Caco-2 (cell line): ENCODE results near the gene REC114. TPM values are rescaled to one million over a fixed set of nuclear protein-coding genes. Genes with fewer than 3 reads are reported as not detected.

Experiments used
- BruUV-seq: library from RNA; stranded (reverse); fragments of 400-500 nt; replicated peaks from 2 replicates; lab custom pipeline; 2021; lab: Mats Ljungman, UMichigan
- CTCF ChIA-PET: fragments of 300-600 bp; sonication (Branson Sonifier 250); formaldehyde crosslinking; loops from one replicate; lab custom pipeline; 2022; ENCODE audit warnings: antibody characterized with exemption; lab: Charles Lee
- POLR2A ChIA-PET: fragments of 300-600 bp; sonication (Branson Sonifier 250); formaldehyde crosslinking; loops from one replicate; lab custom pipeline; 2022; ENCODE audit warnings: antibody characterized with exemption; lab: Charles Lee
- DNase-seq, 2 experiments: peaks; one replicate each; pipeline versions ENCODE4 v3.0.0 to v3.0.0-alpha.2; 2020 to 2022
- H3K27me3 ChIP-seq: replicated peaks from 2 replicates; pipeline ENCODE4 v1.6.0; 2011; ENCODE audit warnings: low read length; ENCODE audit not compliant: control insufficient read depth, insufficient read depth
- H3K36me3 ChIP-seq: 2 replicates; pipeline ENCODE4 v1.5.1; 2011; ENCODE audit warnings: low read length; ENCODE audit not compliant: control insufficient read depth, insufficient read depth
- H3K4me1 ChIP-seq: fragments of 250-450 bp; sonication (Bioruptor Pico); 2 replicates; pipeline ENCODE4 v1.5.1; 2020; ENCODE audit warnings: mild to moderate bottlenecking
- H3K4me3 ChIP-seq: 2 replicates; pipeline ENCODE4 v1.5.1; 2011; ENCODE audit warnings: low read depth, mild to moderate bottlenecking, control low read depth, low read length
- H3K9me3 ChIP-seq: fragments of 250-450 bp; sonication (Bioruptor Pico); 2 replicates; pipeline ENCODE4 v1.5.1; 2020; ENCODE audit warnings: mild to moderate bottlenecking, moderate library complexity
- H3K27ac Mint-ChIP-seq: one replicate; pipeline ENCODE4 v1.8.0; 2022; ENCODE audit warnings: mixed read lengths; ENCODE audit not compliant: unreplicated experiment
- H3K27me3 Mint-ChIP-seq: one replicate; pipeline ENCODE4 v1.8.0; 2022; ENCODE audit warnings: mixed read lengths; ENCODE audit not compliant: insufficient read depth, unreplicated experiment
- H3K36me3 Mint-ChIP-seq: one replicate; pipeline ENCODE4 v1.8.0; 2022; ENCODE audit warnings: mild to moderate bottlenecking, mixed read lengths; ENCODE audit not compliant: insufficient read depth, unreplicated experiment
- H3K4me1 Mint-ChIP-seq: one replicate; pipeline ENCODE4 v1.8.0; 2022; ENCODE audit warnings: low read depth, mixed read lengths; ENCODE audit not compliant: unreplicated experiment
- H3K4me3 Mint-ChIP-seq: one replicate; pipeline ENCODE4 v1.8.0; 2022; ENCODE audit warnings: mild to moderate bottlenecking, moderate library complexity, mixed read lengths; ENCODE audit not compliant: unreplicated experiment
- H3K9me3 Mint-ChIP-seq: one replicate; pipeline ENCODE4 v1.8.0; 2022; ENCODE audit warnings: mixed read lengths; ENCODE audit not compliant: unreplicated experiment
- intact Hi-C: fragments of 100-400 bp; cut with micrococcal nuclease; formaldehyde crosslinking; loops from one replicate; pipeline ENCODE4 v1.10.0; 2022; ENCODE audit not compliant: unreplicated experiment
- total RNA-seq: library from RNA; stranded (reverse); gene quantifications from 2 replicates; pipeline ENCODE4 v1.2.3, GENCODE V29; 2022
- TF ChIP-seq, protein P1 (sequence below), 2 experiments: fragments of 200-600 bp in 1 of 2; IDR thresholded peaks; 1 replicate in 1 of 2; 2 replicates in 1 of 2; pipeline versions ENCODE4 v1.5.1 to v1.8.0; 2011 to 2022; ENCODE audit warnings: antibody characterized with exemption in 1 of 2, control low read depth in 1 of 2, inconsistent platforms in 1 of 2, low read depth in 1 of 2, low read length in 1 of 2, mild to moderate bottlenecking in 1 of 2, moderate library complexity in 1 of 2; ENCODE audit not compliant: insufficient read depth in 1 of 2, severe bottlenecking in 1 of 2, unreplicated experiment in 1 of 2

Gene REC114
- total RNA-seq, 1 experiment from 2014 or later = not detected

DNA sequence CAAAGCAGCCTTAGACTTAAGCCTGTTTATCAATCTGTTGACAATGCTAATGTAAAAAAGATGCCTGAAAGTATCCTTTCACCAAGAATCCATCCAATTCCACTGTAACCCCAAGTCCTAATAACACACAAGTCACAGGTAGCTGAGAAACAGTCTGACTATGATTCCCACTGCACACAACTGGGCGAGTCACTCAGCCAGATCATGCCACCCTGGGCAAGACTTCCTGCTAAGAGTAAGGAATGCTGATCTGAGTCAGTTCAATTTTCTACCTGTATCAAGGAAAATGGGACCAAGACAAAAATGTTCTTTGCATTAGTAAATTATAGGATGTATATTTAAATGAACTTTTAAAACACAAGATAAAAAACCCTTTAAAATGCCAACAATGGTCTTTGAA lies 157.0 kb downstream of the REC114 start:
- no peaks in the 10 kb centered on the region for H3K9me3 ChIP-seq
- BruUV-seq = no TSS peak
- Mint-ChIP-seq H3K4me3 (no peak overlapping the region), H3K27ac (no peak overlapping the region), H3K9me3 (no peaks in the 10 kb centered on the region), H3K4me1 (peaks cover 12% of the 10 kb centered on the region), H3K36me3 (peaks cover 7% of the 10 kb centered on the region), H3K27me3 (no peaks in the 10 kb centered on the region)
- no peak for DNase-seq
- peaks cover 22% of the 10 kb centered on the region for H3K4me1 ChIP-seq
- no peaks in the 10 kb centered on the region for H3K36me3 ChIP-seq
- CTCF ChIA-PET = no interaction called here
- H3K4me3 ChIP-seq = no peak overlapping the region
- H3K27me3 ChIP-seq = no peaks in the 10 kb centered on the region
- intact Hi-C loops = loop anchor here (5.0 kb wide), 1 partner anchor 32 kb away; the partner anchor contains the start of gene NPTN
- TF ChIP-seq, protein P1, sequence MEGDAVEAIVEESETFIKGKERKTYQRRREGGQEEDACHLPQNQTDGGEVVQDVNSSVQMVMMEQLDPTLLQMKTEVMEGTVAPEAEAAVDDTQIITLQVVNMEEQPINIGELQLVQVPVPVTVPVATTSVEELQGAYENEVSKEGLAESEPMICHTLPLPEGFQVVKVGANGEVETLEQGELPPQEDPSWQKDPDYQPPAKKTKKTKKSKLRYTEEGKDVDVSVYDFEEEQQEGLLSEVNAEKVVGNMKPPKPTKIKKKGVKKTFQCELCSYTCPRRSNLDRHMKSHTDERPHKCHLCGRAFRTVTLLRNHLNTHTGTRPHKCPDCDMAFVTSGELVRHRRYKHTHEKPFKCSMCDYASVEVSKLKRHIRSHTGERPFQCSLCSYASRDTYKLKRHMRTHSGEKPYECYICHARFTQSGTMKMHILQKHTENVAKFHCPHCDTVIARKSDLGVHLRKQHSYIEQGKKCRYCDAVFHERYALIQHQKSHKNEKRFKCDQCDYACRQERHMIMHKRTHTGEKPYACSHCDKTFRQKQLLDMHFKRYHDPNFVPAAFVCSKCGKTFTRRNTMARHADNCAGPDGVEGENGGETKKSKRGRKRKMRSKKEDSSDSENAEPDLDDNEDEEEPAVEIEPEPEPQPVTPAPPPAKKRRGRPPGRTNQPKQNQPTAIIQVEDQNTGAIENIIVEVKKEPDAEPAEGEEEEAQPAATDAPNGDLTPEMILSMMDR (IDR thresholded peaks at IDR 0.05; ENCODE audit: insufficient read depth in 1 of 2, low read depth in 1 of 2, low read length in 1 of 2, severe bottlenecking in 1 of 2, unreplicated experiment in 1 of 2) = no peak
- POLR2A ChIA-PET = interaction anchor here (0.6 kb wide), 1 partner anchor 30 kb away, joined by 3 read pairs; no protein-coding TSS in a partner anchor

DNA sequence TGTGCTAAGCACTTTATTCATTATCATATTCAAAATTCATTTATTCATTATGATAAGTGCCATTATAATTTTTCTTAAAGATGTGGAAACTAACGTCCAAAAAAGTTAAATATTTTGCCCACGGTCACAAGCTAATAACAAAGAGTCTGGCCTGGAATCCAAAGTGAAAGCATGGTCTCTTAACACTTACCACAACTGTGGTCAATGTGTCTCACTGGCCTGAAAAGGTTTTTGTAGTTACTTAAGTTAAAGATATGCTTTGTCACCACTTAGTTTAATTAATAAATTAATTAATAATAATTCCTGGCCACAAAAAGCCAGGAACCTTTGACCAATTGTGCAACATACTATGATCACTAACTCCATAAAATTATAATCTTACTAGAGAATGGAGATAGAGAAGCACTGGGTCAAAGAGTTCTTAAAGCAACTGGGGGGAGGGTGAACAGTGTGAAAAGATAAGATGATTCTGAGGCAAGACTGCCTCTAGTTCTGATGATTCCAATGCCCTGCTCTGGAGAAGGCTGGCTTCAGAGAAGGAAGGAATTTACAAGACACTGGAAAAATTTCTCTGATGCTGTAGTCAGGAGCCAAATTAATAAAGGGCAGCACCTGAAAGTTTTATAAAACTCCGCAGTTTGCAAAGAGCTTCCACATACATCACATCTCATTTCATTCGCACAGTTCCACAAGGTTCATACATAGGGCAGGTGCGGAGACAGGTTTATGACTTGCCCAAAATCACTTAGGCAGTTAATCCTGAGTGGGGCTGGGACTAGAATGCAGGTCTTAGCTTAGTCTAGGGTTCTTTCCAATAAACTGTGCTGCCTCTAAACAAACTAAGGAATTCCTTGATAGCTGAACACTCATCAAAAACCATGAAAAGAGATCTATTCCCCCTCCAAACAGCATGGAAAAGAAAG lies 157.7 kb downstream of the REC114 start:
- no TSS peak for BruUV-seq
- no peaks in the 10 kb centered on the region for H3K27me3 ChIP-seq
- no peaks in the 10 kb centered on the region for H3K9me3 ChIP-seq
- H3K27me3 Mint-ChIP-seq = no peaks in the 10 kb centered on the region
- ChIA-PET CTCF (no interaction called here), POLR2A (interaction anchor here (0.6 kb wide), 1 partner anchor 30 kb away, joined by 3 read pairs; no protein-coding TSS in a partner anchor)
- TF ChIP-seq, protein P1 (IDR thresholded peaks at IDR 0.05; ENCODE audit: insufficient read depth in 1 of 2, low read depth in 1 of 2, low read length in 1 of 2, severe bottlenecking in 1 of 2, unreplicated experiment in 1 of 2) = no peak
- H3K4me1 Mint-ChIP-seq = peaks cover 12% of the 10 kb centered on the region
- DNase-seq = no peak
- H3K4me3 ChIP-seq = no peak overlapping the region
- peaks cover 7% of the 10 kb centered on the region for H3K36me3 Mint-ChIP-seq
- H3K36me3 ChIP-seq = no peaks in the 10 kb centered on the region
- H3K9me3 Mint-ChIP-seq = no peaks in the 10 kb centered on the region
- H3K4me3 Mint-ChIP-seq = no peak overlapping the region
- H3K4me1 ChIP-seq = peaks cover 22% of the 10 kb centered on the region
- intact Hi-C loops = no loop called here
- no peak overlapping the region for H3K27ac Mint-ChIP-seq

DNA sequence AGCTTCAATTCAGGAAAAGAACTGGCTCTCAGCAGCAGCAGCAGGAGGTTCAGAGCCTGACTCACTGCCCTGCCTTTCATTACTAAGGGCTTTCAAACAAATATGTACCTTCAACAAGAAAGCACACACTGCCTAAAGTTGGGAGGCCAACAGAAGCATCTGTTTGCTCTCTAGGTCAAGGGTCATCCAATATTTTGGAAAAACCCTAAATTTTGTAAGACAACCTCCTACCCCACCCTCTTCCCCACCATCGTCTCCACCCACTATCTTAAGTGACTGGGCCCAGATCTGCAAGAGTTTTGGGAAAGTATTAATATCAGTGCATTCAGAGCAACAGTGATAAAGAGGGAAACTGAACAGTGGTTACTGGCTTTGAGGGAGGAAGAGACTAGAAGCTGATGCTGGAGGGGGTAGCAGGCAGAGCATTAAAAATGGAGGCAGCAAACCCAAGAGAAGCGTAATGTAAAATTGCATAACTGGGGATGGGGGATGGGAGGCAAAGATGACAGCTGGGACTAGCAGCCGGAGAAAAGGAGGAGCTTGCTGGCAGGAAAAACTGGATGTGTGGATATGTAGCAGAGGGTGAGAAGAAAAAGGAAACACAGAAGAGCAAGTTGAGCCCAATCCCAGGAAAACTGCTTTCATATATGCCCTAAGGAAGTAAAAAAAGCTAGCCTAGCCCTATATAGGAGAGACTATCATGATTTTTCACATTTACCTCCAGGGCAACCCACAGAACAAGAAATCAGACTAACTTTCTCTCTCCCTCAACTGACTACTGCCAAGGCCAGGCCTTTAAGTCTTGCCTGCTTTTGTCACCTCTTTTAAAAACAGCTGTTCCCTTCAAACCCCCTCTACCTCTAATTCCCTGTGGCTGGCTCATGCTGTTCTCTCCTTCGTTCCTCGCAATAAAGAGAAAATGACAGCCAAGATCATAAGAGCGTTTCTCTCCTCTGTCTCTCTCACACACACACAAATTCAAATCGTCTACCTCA lies 158.8 kb downstream of the REC114 start:
- no peaks in the 10 kb centered on the region for H3K36me3 ChIP-seq
- Mint-ChIP-seq H3K9me3 (no peaks in the 10 kb centered on the region), H3K36me3 (peaks cover under 1% of the 10 kb centered on the region), H3K27ac (no peak overlapping the region), H3K4me3 (no peak overlapping the region), H3K4me1 (peaks cover 5% of the 10 kb centered on the region), H3K27me3 (no peaks in the 10 kb centered on the region)
- POLR2A ChIA-PET = no interaction called here
- DNase-seq = peak; percentile 55 to 59
- H3K27me3 ChIP-seq = no peaks in the 10 kb centered on the region
- CTCF ChIA-PET = interaction anchor here (1.0 kb wide), 2 partner anchors 32 to 35 kb away, joined by 3 to 6 read pairs; no protein-coding TSS in a partner anchor
- TF ChIP-seq, protein P1 (IDR thresholded peaks at IDR 0.05; ENCODE audit: insufficient read depth in 1 of 2, low read depth in 1 of 2, low read length in 1 of 2, severe bottlenecking in 1 of 2, unreplicated experiment in 1 of 2) = no peak
- H3K9me3 ChIP-seq = no peaks in the 10 kb centered on the region
- H3K4me3 ChIP-seq = no peak overlapping the region
- no TSS peak for BruUV-seq
- peaks cover 22% of the 10 kb centered on the region for H3K4me1 ChIP-seq
- intact Hi-C loops = no loop called here
